Endodermal cell (in vitro differentiated cells): Measurements from ENCODE around the gene GHRL. TPM values are rescaled to one million over a fixed set of nuclear protein-coding genes. Genes with fewer than 3 reads are reported as not detected.

Source experiments
- DNase-seq: peaks from one replicate; pipeline ENCODE4 v3.0.0-alpha.2; 2017
- H3K27ac ChIP-seq: 2 replicates; pipeline ENCODE4 v1.5.1; 2013; ENCODE audit warnings: mild to moderate bottlenecking, low read depth, low read length, moderate library complexity
- H3K27me3 ChIP-seq: 2 replicates; pipeline ENCODE4 v1.6.1; 2013; ENCODE audit warnings: mild to moderate bottlenecking, low read length, moderate library complexity; ENCODE audit not compliant: insufficient read depth, control insufficient read depth, poor library complexity, severe bottlenecking
- H3K36me3 ChIP-seq: 2 replicates; pipeline ENCODE4 v1.7.0; 2013; ENCODE audit warnings: mild to moderate bottlenecking, low read length, moderate library complexity; ENCODE audit not compliant: control insufficient read depth, insufficient read depth
- H3K4me1 ChIP-seq: one replicate; pipeline ENCODE4 v1.7.0; 2013; ENCODE audit warnings: low read length; ENCODE audit not compliant: control insufficient read depth, insufficient read depth
- H3K4me3 ChIP-seq: 2 replicates; pipeline ENCODE4 v1.5.1; 2013; ENCODE audit warnings: mild to moderate bottlenecking, low read length, moderate library complexity
- H3K9ac ChIP-seq: 2 replicates; pipeline ENCODE4 v1.6.1; 2013; ENCODE audit warnings: mild to moderate bottlenecking, low read length, moderate library complexity; ENCODE audit not compliant: poor library complexity, severe bottlenecking; ENCODE audit errors: extremely low read depth
- H3K9me3 ChIP-seq: 2 replicates; pipeline ENCODE4 v1.6.1; 2013; ENCODE audit warnings: mild to moderate bottlenecking, low read length, moderate library complexity; ENCODE audit not compliant: control insufficient read depth
- H3K27ac Mint-ChIP-seq: 2 replicates; pipeline ENCODE4 v1.8.0; 2020; ENCODE audit warnings: mixed read lengths
- H3K27me3 Mint-ChIP-seq: 2 replicates; pipeline ENCODE4 v1.8.0; 2021; ENCODE audit warnings: mild to moderate bottlenecking, mixed read lengths; ENCODE audit not compliant: insufficient read depth
- H3K36me3 Mint-ChIP-seq: 2 replicates; pipeline ENCODE4 v1.8.0; 2020; ENCODE audit warnings: low read depth, mixed read lengths
- H3K4me1 Mint-ChIP-seq: 2 replicates; pipeline ENCODE4 v1.8.0; 2020; ENCODE audit warnings: mixed read lengths
- H3K4me3 Mint-ChIP-seq: 2 replicates; pipeline ENCODE4 v1.8.0; 2020; ENCODE audit warnings: mild to moderate bottlenecking, moderate library complexity, mixed read lengths
- H3K9me3 Mint-ChIP-seq: 2 replicates; pipeline ENCODE4 v1.8.0; 2020; ENCODE audit warnings: mild to moderate bottlenecking, mixed read lengths
- CTCF ChIP-seq: fragments of 200-600 bp; sonication (generic); conservative IDR thresholded peaks from 2 replicates; pipeline ENCODE4 v1.5.0; 2021; ENCODE audit warnings: antibody characterized with exemption, mild to moderate bottlenecking
- WGBS, 2 experiments: methylation state at CpG; one replicate each; pipeline versions ENCODE4 v1.1.5 to v1.1.7; 2013; ENCODE audit warnings: missing lambda C conversion rate in 2 of 2, mixed read lengths in 1 of 2; ENCODE audit not compliant: insufficient coverage in 1 of 2, insufficient read length in 1 of 2; 5-methylcytosine and 5-hydroxymethylcytosine counted together
- total RNA-seq, 2 donors: library from RNA; stranded (reverse); fragmentation: NEBNext Ultra II Directional in 1 of 2; extraction: Animal tissue kit (Norgen Biotek cat#: 25700) in 1 of 2; gene quantifications; 2 replicates in 1 of 2; 3 replicates in 1 of 2; pipeline ENCODE4 v1.2.1, GENCODE V29; 2021

The GHRL gene
- total RNA-seq, 2 donors from 2014 or later, result not detected

GRCh38 chr3:10335871-10336622 lies 43.3 kb upstream of the GHRL start:
- Mint-ChIP-seq H3K4me3 (no peak overlapping the region), H3K27me3 (peaks cover 9% of the 10 kb centered on the region), H3K4me1 (peaks cover 14% of the 10 kb centered on the region), H3K27ac (no peak overlapping the region), H3K36me3 (no peaks in the 10 kb centered on the region), H3K9me3 (no peaks in the 10 kb centered on the region)
- Histone ChIP-seq H3K9me3 (no peaks in the 10 kb centered on the region), H3K27ac (peak overlapping the region; percentile 38), H3K27me3 (no peaks in the 10 kb centered on the region), H3K4me3 (no peak overlapping the region), H3K9ac (no peak overlapping the region), H3K4me1 (peaks cover 8% of the 10 kb centered on the region), H3K36me3 (no peaks in the 10 kb centered on the region)
- no peak for DNase-seq
- no peak for TF ChIP-seq CTCF
- WGBS, 2 experiments, result 87 to 91% methylated on average over 19 to 29 of the region's 29 CpGs

GRCh38 chr3:10335190-10335738 lies 42.5 kb upstream of the GHRL start:
- Histone ChIP-seq H3K27me3 (no peaks in the 10 kb centered on the region), H3K9ac (no peak overlapping the region), H3K27ac (no peak overlapping the region), H3K9me3 (no peaks in the 10 kb centered on the region), H3K36me3 (no peaks in the 10 kb centered on the region), H3K4me3 (no peak overlapping the region), H3K4me1 (peaks cover 8% of the 10 kb centered on the region)
- no peak overlapping the region for H3K27ac Mint-ChIP-seq
- no peak overlapping the region for H3K4me3 Mint-ChIP-seq
- H3K4me1 Mint-ChIP-seq, result peaks cover 14% of the 10 kb centered on the region
- no peak for TF ChIP-seq CTCF
- H3K9me3 Mint-ChIP-seq, result no peaks in the 10 kb centered on the region
- DNase-seq, result no peak
- no peaks in the 10 kb centered on the region for H3K36me3 Mint-ChIP-seq
- 85 to 96% methylated on average over 4 of the region's 4 CpGs for WGBS, 2 experiments
- peaks cover 12% of the 10 kb centered on the region for H3K27me3 Mint-ChIP-seq

GRCh38 chr3:10334459-10334858 lies 41.7 kb upstream of the GHRL start:
- DNase-seq, result peak; percentile 82
- no peak overlapping the region for H3K9ac ChIP-seq
- no peaks in the 10 kb centered on the region for H3K9me3 ChIP-seq
- Mint-ChIP-seq H3K4me3 (no peak overlapping the region), H3K27ac (no peak overlapping the region), H3K4me1 (peaks cover 14% of the 10 kb centered on the region), H3K36me3 (no peaks in the 10 kb centered on the region), H3K9me3 (no peaks in the 10 kb centered on the region), H3K27me3 (peaks cover 19% of the 10 kb centered on the region)
- TF ChIP-seq CTCF, result peak; percentile 81
- no peaks in the 10 kb centered on the region for H3K36me3 ChIP-seq
- no peak overlapping the region for H3K4me3 ChIP-seq
- H3K27me3 ChIP-seq, result peaks cover 3% of the 10 kb centered on the region
- H3K4me1 ChIP-seq, result peaks cover 8% of the 10 kb centered on the region
- 77 to 81% methylated on average over 8 to 12 of the region's 12 CpGs for WGBS, 2 experiments
- H3K27ac ChIP-seq, result no peak overlapping the region
